ENCODE data around the gene TNRC6A. TPM values are rescaled to one million over a fixed set of nuclear protein-coding genes. Genes with fewer than 3 reads are reported as not detected.

Gene TNRC6A
- total and polyA plus RNA-seq, 9 of the 15 experiments (the other 6 are each of a cell fraction or from before 2014, with no cell fraction given): 3.4 to 32.1 (median 26.6) TPM

- no peak for TF ChIP-seq SFPQ (IDR thresholded peaks at IDR 0.05; ENCODE audit: low read depth, low read length)
- TF ChIP-seq ZNF354B (CRISPR knock-in tag; IDR thresholded peaks at IDR 0.05): peak; percentile 69
- no peak for TF ChIP-seq ZNF584 (CRISPR knock-in tag; IDR thresholded peaks at IDR 0.05; ENCODE audit: low read depth)
- no peak for TF ChIP-seq EP300 (IDR thresholded peaks at IDR 0.05; ENCODE audit: low read length)
- no peak for TF ChIP-seq NR0B1 (IDR thresholded peaks at IDR 0.05; ENCODE audit: partially characterized antibody)
- TF ChIP-seq HNRNPL (IDR thresholded peaks at IDR 0.05; ENCODE audit: low read depth, low read length): no peak
- TF ChIP-seq SP2 (IDR thresholded peaks at IDR 0.05; ENCODE audit: extremely low read depth, low read depth, low read length, poor library complexity, severe bottlenecking): no peak
- TF ChIP-seq MTA3 (IDR thresholded peaks at IDR 0.05; ENCODE audit: borderline replicate concordance): no peak
- TF ChIP-seq CUX1 (CRISPR knock-in tag; IDR thresholded peaks at IDR 0.05): no peak
Observed at GRCh38 chr16:24773771-24774427, 44.4 kb downstream of the TNRC6A start (continued).
